HG03139 (cell line): ENCODE data around the gene ZNF668.
A peak's percentile ranks its signal among the peaks of the same experiment; 100 is the strongest.

Experiments
- ATAC-seq: cut with Tn5 transposase; IDR thresholded peaks from one replicate; pipeline ENCODE4 v1.9.1; 2021; ENCODE audit not compliant: unreplicated experiment

Gene ZNF668

GRCh38 chr16:31073970-31074813, at the start of gene ZNF668, which contains the start of gene ZNF646:
TSS of gene ZNF668 (minus strand) at chr16:31074240. CDS start at chr16:31064459, 9,781 bp downstream.
TSS of gene ZNF646 (plus strand) at chr16:31074422. CDS start at chr16:31076325, 1,903 bp downstream.
- ATAC-seq, result peak; percentile 66

- no peak for ATAC-seq
Observed at GRCh38 chr16:31120129-31120528, 46.1 kb upstream of the ZNF668 start.

- ATAC-seq, result no peak
Observed at GRCh38 chr16:31118223-31119155, 44.4 kb upstream of the ZNF668 start.

GRCh38 chr16:31117384-31118222, 43.6 kb upstream of the ZNF668 start, which contains the start of gene KAT8:
TSS of gene KAT8 (plus strand) at chr16:31117664. CDS start at chr16:31117682, 18 bp downstream.
- ATAC-seq, result peak; percentile 85

- no peak for ATAC-seq
Observed at GRCh38 chr16:31114468-31114867, 40.4 kb upstream of the ZNF668 start.

- no peak for ATAC-seq
Observed at GRCh38 chr16:31113121-31114120, 39.4 kb upstream of the ZNF668 start.

- no peak for ATAC-seq
Observed at GRCh38 chr16:31112711-31113110, 38.7 kb upstream of the ZNF668 start.

GRCh38 chr16:31111881-31112466, 37.9 kb upstream of the ZNF668 start:
- no peak for ATAC-seq

- no peak for ATAC-seq
Observed at GRCh38 chr16:31110106-31111034, 36.3 kb upstream of the ZNF668 start.

GRCh38 chr16:31109622-31110021, 35.6 kb upstream of the ZNF668 start:
- ATAC-seq, result no peak

- no peak for ATAC-seq
Observed at GRCh38 chr16:31108794-31109558, 34.9 kb upstream of the ZNF668 start.

GRCh38 chr16:31108035-31108793, 34.2 kb upstream of the ZNF668 start, which contains the start of gene BCKDK:
TSS of gene BCKDK (plus strand) at chr16:31108386. CDS start at chr16:31109224, 838 bp downstream.
- peak; percentile 70 for ATAC-seq

GRCh38 chr16:31107465-31107867, 33.4 kb upstream of the ZNF668 start:
- ATAC-seq, result no peak

GRCh38 chr16:31106509-31107464, 32.7 kb upstream of the ZNF668 start:
- ATAC-seq, result no peak

- ATAC-seq, result no peak
Observed at GRCh38 chr16:31105677-31106213, 31.7 kb upstream of the ZNF668 start.
